ENCODE data around the gene CCDC185.
A peak's percentile ranks its signal among the peaks of the same experiment; 100 is the strongest.

CCDC185 gene

GRCh38 chr1:223358826-223359225, 34.4 kb upstream of the CCDC185 start:
- no peak for ATAC-seq
- no peak for TF ChIP-seq PATZ1 (CRISPR knock-in tag; IDR thresholded peaks at IDR 0.05; ENCODE audit: borderline replicate concordance)
- no peak for TF ChIP-seq TSHZ2 (CRISPR knock-in tag; IDR thresholded peaks at IDR 0.05)
- no peak for TF ChIP-seq TOX (CRISPR knock-in tag; IDR thresholded peaks at IDR 0.05; ENCODE audit: borderline replicate concordance)
- no peak for TF ChIP-seq ZNF70 (CRISPR knock-in tag; IDR thresholded peaks at IDR 0.05)
- no peak for TF ChIP-seq CSRNP3 (CRISPR knock-in tag; IDR thresholded peaks at IDR 0.05)
- TF ChIP-seq ZC3H10 (CRISPR knock-in tag; IDR thresholded peaks at IDR 0.05): no peak

GRCh38 chr1:223363057-223363855, 30.0 kb upstream of the CCDC185 start:
- no peak for TF ChIP-seq POU6F1 (CRISPR knock-in tag; IDR thresholded peaks at IDR 0.05; ENCODE audit: borderline replicate concordance, low read depth)
- no peak for TF ChIP-seq ZNF70 (CRISPR knock-in tag; IDR thresholded peaks at IDR 0.05)
- TF ChIP-seq ZNF8 (CRISPR knock-in tag; IDR thresholded peaks at IDR 0.05): no peak
- TF ChIP-seq TSHZ2 (CRISPR knock-in tag; IDR thresholded peaks at IDR 0.05): no peak
- TF ChIP-seq SNAI2 (CRISPR knock-in tag; IDR thresholded peaks at IDR 0.05): no peak
- no peak for TF ChIP-seq OSR1 (CRISPR knock-in tag; IDR thresholded peaks at IDR 0.05)
- TF ChIP-seq ARNTL (CRISPR knock-in tag; IDR thresholded peaks at IDR 0.05; ENCODE audit: borderline replicate concordance, low read depth): no peak
- TF ChIP-seq ESRRG (CRISPR knock-in tag; IDR thresholded peaks at IDR 0.05): no peak
- no peak for TF ChIP-seq GLIS3 (CRISPR knock-in tag; IDR thresholded peaks at IDR 0.05)
- TF ChIP-seq TCF4 (CRISPR knock-in tag; IDR thresholded peaks at IDR 0.05; ENCODE audit: borderline replicate concordance): no peak
- no peak for TF ChIP-seq PATZ1 (CRISPR knock-in tag; IDR thresholded peaks at IDR 0.05; ENCODE audit: borderline replicate concordance)
- no peak for TF ChIP-seq TOX (CRISPR knock-in tag; IDR thresholded peaks at IDR 0.05; ENCODE audit: borderline replicate concordance)
- TF ChIP-seq CSRNP3 (CRISPR knock-in tag; IDR thresholded peaks at IDR 0.05): no peak
- no peak for TF ChIP-seq BACH2 (CRISPR knock-in tag; IDR thresholded peaks at IDR 0.05; ENCODE audit: borderline replicate concordance)
- no peak for TF ChIP-seq PPARA (CRISPR knock-in tag; IDR thresholded peaks at IDR 0.05; ENCODE audit: borderline replicate concordance)
- TF ChIP-seq ZFP3 (CRISPR knock-in tag; IDR thresholded peaks at IDR 0.05): no peak
- no peak for TF ChIP-seq ISL1 (CRISPR knock-in tag; IDR thresholded peaks at IDR 0.05)
- TF ChIP-seq RARB (CRISPR knock-in tag; IDR thresholded peaks at IDR 0.05): no peak
- no peak for TF ChIP-seq CSDC2 (CRISPR knock-in tag; IDR thresholded peaks at IDR 0.05)
- TF ChIP-seq ZNF565 (CRISPR knock-in tag; conservative IDR thresholded peaks at IDR 0.05; ENCODE audit: low read depth): no peak
- peak; percentile 73 for ATAC-seq
